SK-N-MC (cell line): ENCODE results near the gene KIAA0753.
"Not testable (repeated sequence)": the region's sequence is repeated elsewhere in the genome, so short reads cannot be mapped to it uniquely, and the experiment has no call there.

Experiments used
- EZH2 ChIP-seq: fragments of 200-600 bp; sonication (generic); IDR thresholded peaks from one replicate; pipeline ENCODE4 v1.6.1; 2017; ENCODE audit warnings: antibody characterized with exemption
- POLR2AphosphoS5 ChIP-seq: IDR thresholded peaks from 2 replicates; pipeline ENCODE4 v1.6.1; 2012; ENCODE audit warnings: mild to moderate bottlenecking, low read depth, low read length, borderline replicate concordance

DNA sequence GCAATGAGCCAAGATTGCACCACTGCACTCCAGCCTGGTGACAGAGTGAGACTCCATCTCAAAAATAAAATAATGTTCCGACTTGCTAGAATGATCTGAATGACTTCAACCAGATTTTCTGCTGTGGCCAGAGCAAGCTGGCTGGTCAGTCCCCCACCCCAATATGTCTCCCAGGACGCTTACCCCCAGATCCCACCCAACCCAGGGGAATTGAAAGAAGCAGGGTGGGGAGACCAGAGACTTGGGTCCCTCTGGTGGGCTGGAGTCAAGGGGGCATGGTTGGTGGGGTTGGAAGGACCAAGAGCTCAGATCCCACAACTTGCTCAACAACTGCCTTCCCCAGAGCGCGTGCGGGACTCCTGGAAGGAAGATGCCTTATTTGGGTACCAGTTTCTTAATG lies 17.9 kb upstream of the KIAA0753 start:
- TF ChIP-seq EZH2, POLR2AphosphoS5: not testable (repeated sequence)
